Loucy (cell line): Measurements from ENCODE around the gene CD79B.

Experiments
- CTCF ChIP-seq: fragments of 200-600 bp; sonication (generic); conservative IDR thresholded peaks from 2 replicates; pipeline ENCODE4 v1.5.1; 2014; ENCODE audit warnings: mild to moderate bottlenecking, antibody characterized with exemption, low read length
- EZH2phosphoT487 ChIP-seq: fragments of 200-600 bp; IDR thresholded peaks from 2 replicates; pipeline ENCODE4 v1.6.1; 2018; ENCODE audit warnings: antibody characterized with exemption, mild to moderate bottlenecking, moderate library complexity, borderline replicate concordance

- TF ChIP-seq CTCF (no peak), EZH2phosphoT487 (no peak)
Measured at GRCh38 chr17:63934183-63935112, 2.3 kb upstream of the CD79B start.
